HG02588 (cell line): ENCODE measurements around the gene PCCA.
"Not testable (repeated sequence)": the region's sequence is repeated elsewhere in the genome, so short reads cannot be mapped to it uniquely, and the experiment has no call there.

ENCODE experiments used
- ATAC-seq: cut with Tn5 transposase; IDR thresholded peaks from one replicate; pipeline ENCODE4 v1.9.1; 2021; ENCODE audit warnings: mild to moderate bottlenecking, moderate library complexity; ENCODE audit not compliant: unreplicated experiment

The PCCA gene

GRCh38 chr13:100088644-100089464, at the start of gene PCCA:
TSS of gene PCCA (plus strand) at chr13:100089093. CDS start at chr13:100089121, 28 bp downstream.
- peak; percentile 98 for ATAC-seq

- no peak for ATAC-seq
These were observed 49.2 kb upstream of the PCCA start for GRCh38 chr13:100039740-100040139.

- no peak for ATAC-seq
These were observed 48.7 kb upstream of the PCCA start for GRCh38 chr13:100040196-100040595.

- no peak for ATAC-seq
These were observed 44.0 kb upstream of the PCCA start for GRCh38 chr13:100044936-100045335.

GRCh38 chr13:100045355-100045754, 43.5 kb upstream of the PCCA start:
- ATAC-seq: no peak

GRCh38 chr13:100051070-100051469, 37.8 kb upstream of the PCCA start:
- ATAC-seq: no peak

- no peak for ATAC-seq
These were observed 29.1 kb upstream of the PCCA start for GRCh38 chr13:100059827-100060226.

- no peak for ATAC-seq
These were observed 25.6 kb upstream of the PCCA start for GRCh38 chr13:100063333-100063732.

GRCh38 chr13:100063906-100064305, 25.0 kb upstream of the PCCA start:
- no peak for ATAC-seq

GRCh38 chr13:100068133-100068931, 20.6 kb upstream of the PCCA start:
- no peak for ATAC-seq

- ATAC-seq: no peak
These were observed 19.6 kb upstream of the PCCA start for GRCh38 chr13:100069278-100069677.

- no peak for ATAC-seq
These were observed 12.9 kb upstream of the PCCA start for GRCh38 chr13:100075700-100076587.

- ATAC-seq: not testable (repeated sequence)
These were observed 9.9 kb upstream of the PCCA start for GRCh38 chr13:100079003-100079402.

- ATAC-seq: not testable (repeated sequence)
These were observed 5.5 kb upstream of the PCCA start for GRCh38 chr13:100083401-100083800.

- ATAC-seq: no peak
These were observed 635 bp upstream of the PCCA start for GRCh38 chr13:100088273-100088643.

- peak; percentile 20 for ATAC-seq
These were observed 656 bp downstream of the PCCA start for GRCh38 chr13:100089465-100090032.

- ATAC-seq: no peak
These were observed 2.0 kb downstream of the PCCA start for GRCh38 chr13:100090861-100091260.

- ATAC-seq: no peak
These were observed 2.5 kb downstream of the PCCA start for GRCh38 chr13:100091391-100091790.

GRCh38 chr13:100092273-100092672, 3.4 kb downstream of the PCCA start:
- ATAC-seq: not testable (repeated sequence)

- ATAC-seq: no peak
These were observed 6.6 kb downstream of the PCCA start for GRCh38 chr13:100095498-100095897.

GRCh38 chr13:100096526-100096925, 7.6 kb downstream of the PCCA start:
- no peak for ATAC-seq
